ENCODE data around the gene TIAM2.
"Not testable (repeated sequence)": the region's sequence is repeated elsewhere in the genome, so short reads cannot be mapped to it uniquely, and the experiment has no call there.

The TIAM2 gene

DNA sequence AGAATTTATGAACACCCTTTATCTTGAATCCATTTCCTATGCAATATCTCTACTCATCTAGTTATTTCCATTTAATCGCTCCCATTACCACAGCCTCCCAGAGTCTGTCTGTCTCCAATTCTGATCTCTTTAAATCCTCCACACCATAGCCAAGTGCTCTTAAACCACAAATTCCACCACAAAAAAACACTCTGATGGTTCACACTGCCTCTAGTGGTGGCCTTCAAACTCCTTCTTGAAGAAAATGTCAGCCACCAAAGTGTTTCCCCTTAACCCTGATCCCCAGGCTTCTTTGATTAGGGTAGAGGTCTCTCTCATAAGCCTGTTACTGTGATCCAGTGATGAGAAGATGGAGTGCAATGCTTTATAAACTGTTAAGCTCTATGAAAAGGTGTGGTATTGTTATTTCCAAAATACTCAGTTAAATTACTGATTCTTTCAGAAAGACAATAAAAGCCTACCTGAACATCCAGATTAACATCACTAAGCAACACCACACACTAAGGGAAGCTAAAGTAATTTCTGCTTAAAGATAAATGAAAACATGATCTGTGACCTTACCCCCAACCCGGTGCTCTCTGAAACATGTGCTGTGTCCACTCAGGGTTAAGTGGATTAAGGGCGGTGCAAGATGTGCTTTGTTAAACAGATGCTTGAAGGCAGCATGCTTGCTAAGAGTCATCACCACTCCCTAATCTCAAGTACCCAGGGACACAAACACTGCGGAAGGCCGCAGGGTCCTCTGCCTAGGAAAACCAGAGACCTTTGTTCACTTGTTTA lies 273.2 kb downstream of the TIAM2 start:
- DNase-seq: not testable (repeated sequence)

DNA sequence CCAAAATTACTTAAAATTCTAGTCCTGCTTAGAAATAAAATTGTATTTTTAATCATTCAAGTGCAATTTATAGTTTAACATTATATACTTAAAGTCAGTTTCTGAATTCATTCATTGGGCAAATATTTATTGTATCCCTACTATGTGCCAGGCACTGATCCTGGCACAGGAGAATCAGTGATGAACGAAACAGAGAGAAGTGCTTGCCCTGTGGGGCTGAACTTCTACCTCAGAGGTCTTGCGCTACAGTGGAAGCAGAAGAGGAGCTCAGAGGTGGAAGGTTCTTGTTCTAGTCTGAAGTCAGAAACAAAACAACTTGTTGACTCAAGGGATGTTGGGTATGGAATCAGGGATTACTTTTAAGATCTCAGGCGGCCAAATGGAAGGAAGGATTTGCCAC lies 274.6 kb downstream of the TIAM2 start:
- DNase-seq: no peak

DNA sequence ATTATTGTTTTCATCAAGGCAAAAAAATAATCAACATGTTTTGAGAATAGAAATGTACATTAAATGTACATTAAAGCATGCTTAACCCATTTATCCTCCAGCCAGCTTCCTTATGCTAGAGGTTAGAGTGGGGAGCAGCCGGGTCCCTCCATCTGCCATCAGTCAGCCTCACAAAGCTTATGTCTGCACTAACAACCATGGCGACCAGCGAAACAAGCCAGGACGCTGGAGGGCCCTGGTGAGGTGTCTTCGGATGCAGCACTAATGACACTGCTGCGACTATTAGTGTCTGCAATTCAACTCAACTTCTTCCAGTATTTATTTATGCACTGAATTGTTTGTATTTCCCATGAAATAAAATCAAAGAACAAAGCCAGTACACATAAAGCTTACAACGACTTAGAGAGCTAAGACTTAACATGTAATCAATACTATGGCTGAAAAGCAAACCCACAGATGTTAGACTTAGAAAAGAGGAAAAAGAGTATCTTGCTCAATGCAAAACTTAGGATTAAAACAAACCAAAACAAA lies 275.5 kb downstream of the TIAM2 start:
- DNase-seq: no peak

DNA sequence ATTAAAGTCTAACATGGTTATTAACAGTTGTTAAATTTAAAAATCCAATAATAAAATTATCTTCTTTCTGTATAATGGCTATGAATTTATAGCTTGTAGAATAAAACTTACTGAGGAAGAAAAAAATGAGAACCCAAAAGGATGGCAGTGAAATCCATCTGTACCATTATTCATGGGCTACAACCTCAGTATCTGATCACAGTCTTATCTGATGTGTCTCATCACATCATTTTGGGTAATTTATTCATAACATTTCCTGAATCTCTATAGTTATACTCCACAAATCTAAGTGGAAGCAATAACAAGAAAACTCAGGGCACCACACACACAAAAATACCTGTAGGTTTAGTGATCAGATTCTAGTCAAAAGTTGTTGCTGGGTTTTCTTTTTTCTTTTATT lies 276.0 kb downstream of the TIAM2 start:
- no peak for DNase-seq

DNA sequence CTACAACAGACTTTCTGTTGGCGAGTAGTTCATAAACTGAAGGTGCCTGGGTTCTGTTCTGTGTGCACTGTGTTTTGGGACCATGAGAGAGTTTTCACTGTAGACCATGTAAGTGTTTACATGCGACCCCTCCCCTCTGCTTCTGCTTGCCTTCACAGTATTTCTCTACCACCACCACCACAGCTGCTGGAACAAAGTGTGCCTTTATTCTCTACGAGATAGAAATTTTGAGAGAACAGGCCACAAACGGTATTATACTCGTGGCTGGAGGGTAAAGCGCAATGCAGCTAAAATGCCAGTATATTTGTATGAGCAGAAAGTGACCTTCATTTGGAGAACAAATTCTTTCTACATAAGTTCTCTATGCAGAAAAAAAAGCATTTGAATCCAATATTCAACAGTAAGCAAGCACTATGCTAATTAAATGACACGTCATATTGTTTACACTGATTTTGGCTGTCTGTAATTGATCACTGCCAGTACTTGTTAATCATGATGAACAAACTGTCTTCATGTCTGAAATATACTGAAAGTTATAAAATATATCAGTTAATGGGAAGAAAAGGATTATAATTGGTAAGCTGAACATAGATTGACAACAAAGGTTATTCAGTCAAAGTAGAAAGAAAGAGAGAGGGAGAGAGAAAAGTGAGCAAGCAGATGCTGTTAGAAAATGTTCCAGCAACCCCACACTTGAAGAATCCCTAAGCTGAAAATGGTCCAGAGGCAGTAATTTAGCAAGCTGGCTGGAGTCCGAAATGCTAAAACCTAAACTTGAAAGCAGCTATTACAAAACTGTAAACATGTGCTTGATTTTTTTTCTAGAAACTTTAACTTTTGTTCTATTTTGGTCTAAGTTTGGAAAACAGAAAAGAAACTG lies 277.5 kb downstream of the TIAM2 start:
- DNase-seq: no peak

DNA sequence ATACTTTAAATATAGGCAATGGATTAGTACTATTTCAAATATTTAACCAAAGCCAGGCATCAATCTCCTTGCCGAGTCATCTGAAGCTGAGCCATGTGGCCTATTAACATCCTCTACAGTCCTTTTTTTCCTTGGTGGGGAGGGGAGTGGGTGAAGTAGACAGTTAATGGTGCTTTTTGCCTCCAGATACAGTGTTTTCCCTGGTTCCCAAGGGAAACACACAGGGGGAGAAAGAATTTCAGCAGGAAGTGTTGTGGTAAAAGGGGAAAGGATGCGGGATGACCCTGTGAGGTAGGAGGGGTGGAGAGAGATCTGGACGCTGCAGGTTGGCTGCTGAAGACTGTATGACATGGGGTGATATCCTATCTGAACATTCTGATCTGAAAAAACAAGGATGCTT lies 278.3 kb downstream of the TIAM2 start:
- no peak for DNase-seq

DNA sequence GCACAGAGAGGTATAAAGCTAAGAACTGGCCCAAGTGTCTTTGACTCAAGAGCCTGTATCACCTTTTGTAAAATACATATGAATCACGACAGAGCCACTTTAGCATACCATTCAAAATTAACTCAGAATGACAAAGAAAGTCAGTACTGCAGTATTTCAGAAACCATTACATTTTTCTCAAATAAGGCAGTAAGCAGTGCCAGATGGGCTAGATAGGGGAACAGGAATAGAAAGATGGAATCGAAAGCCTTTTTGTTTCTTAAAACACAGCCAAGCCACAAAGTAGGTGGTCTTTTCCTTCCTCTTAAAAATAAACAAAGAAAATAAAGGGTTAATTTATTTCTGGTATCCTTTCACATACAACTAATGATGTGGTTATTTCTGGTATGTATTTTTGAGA lies 279.0 kb downstream of the TIAM2 start:
- DNase-seq: no peak

DNA sequence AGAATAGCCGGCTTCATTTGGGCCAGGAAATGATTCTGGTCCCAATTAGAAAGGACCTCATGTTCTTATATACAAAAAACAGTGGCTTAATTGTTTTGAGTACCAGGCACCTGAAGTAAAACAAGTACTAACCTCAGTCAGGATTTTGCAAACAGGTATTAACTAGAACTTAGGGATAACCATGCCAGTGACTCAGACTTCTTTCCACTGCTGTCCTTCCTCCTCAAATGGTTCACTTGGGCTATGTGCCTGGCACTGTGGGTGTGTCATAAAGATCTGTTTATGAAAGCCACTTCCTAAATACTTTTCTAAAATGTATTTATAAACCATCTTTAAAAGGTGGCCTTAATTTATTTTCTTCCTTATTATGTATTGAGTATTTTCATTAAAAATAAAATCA lies 279.4 kb downstream of the TIAM2 start:
- DNase-seq: no peak

DNA sequence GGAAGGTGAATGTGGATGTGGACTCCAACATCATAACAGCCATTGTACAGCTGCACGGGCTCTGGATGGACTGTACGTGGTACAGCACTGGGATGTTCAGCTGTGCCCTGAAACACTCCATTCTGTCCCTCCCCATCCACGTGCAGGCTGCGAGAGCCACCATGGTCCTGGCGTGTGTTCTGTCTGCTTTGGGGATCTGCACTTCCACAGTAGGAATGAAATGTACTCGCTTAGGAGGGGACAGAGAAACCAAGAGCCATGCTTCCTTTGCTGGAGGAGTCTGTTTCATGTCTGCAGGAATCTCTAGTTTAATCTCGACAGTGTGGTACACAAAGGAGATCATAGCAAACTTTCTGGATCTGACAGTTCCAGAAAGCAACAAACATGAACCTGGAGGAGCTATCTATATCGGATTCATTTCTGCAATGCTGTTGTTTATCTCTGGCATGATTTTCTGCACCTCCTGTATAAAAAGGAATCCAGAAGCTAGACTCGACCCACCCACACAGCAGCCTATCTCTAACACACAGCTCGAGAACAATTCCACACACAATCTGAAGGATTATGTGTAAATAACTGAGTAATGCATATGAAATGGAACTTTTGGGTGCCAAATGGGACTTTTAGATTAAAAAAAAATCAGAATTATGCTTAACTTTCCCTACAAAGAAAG lies 280.8 kb downstream of the TIAM2 start:
- no peak for DNase-seq

DNA sequence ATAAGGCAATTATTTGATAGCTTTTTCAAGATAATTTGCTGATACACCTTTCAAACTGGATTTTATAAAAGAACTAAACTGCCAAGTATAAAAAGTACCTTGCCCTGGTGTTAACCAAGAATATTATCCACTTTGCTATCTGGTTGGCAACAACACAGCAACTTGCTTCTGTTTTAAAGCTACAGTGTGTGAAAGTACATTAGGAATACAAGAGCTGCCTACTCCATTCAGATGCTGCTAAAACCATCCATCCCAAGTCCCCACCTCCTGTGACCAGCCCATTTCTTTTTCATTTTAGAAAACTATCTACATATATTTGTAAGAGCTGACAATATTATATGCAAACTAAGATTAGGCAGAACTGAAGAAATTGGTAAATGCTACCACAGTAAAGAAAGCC lies 281.5 kb downstream of the TIAM2 start:
- DNase-seq: no peak

DNA sequence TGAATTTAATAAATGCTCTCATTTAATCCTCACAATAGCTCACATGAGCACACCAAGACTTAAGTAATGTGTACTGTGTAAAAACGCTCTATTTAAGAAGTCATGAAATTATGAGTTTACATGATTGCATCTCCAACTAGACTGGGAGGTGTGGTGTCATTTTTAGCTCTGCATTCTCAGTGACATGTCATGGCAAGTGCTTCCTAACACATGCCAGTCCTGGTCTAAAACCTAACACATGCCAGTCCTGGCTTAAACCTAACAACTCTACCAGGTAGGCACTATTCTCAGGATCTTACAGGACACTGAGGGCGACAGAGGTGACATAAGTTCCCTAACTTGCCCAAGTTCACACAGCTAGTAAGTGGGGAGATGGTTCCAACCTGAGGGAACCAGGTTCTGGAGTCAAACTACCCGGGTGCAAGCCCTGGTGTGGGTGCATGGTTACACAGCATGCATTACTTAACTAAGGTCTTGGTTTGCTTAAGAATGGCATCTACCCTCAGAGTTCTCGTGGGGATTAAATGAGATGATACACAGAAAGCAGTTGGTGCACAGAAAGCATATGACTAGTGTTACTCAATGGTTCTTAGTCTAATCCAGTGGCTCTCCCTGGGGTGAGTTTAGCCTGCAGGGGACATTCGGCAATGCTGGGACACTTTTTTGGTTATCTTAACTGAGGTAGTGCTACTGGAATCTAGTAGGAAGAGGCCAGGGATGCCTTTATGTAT lies 283.4 kb downstream of the TIAM2 start:
- DNase-seq: no peak

DNA sequence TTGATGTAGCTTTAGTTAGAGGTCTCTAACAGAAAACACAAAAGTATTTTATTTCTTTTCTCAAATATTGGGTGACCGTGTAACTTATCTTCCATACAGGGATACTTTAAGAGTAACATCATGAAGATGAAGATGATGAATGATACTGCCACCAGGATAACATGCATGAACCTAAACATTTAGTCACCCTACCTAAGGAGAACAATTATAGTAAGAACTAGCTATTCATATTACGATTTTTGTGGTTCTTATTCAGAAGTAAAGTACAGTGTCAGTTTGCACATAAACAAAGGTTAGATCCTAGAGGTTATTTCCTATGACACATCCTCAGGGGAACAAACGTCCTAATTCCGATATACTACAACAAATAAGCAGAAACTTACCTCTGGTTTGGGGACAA lies 289.7 kb downstream of the TIAM2 start:
- no peak for DNase-seq

DNA sequence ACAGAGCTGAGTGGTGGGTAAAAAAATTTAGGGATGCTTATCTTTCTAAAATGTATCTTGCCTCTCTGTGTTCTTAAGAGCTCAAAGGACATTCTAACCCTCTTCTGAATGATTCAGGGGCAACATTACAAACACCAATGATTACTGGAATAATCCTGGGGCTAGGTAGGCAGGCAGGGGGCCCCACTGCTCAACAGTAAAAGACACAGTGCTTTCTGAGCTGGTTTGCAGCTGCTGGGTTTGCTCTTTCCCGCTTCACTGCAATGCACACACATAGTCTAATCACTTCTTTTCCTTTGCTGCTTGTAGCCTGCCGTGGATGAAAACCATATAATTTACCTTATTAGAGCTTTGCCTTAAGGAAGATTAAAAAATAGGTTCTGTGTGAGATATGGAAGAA lies 292.6 kb downstream of the TIAM2 start:
- DNase-seq: no peak

DNA sequence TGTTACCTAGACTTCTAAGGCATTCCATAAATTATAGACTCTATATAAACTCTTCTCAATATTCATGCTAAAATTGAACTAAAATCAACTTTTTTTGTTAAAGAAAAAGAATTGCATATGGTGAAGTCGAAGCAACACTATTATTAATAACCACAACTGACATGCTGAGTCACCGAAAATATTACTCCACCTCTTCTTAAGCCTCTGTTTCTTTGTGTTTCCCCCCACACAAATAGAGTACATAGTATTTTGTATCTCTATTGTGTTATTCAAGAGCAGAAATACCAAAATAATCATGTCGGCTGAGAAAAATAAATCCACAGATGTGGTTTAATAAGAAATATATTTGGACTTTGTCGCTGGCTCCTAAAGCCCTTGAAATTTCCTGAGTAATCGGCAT lies 295.4 kb downstream of the TIAM2 start:
- no peak for DNase-seq

DNA sequence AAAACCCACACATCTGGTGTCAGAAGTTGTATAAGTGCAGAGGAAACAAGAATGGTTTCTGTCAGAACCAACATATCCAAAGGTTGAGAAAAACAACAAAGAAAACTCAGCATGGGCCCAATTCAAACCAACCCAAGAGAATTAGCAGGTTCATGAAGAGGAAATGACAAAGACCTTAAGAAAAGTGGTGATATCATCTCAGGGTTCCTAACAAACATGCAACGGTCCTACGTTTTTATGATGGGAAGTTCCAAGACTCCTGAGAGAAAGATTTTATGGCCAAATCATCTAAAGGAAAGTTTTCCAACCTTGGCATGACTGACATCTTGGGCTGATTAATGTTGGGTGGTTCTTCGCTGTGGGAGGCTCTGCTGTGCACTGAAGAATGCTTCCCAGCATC lies 296.2 kb downstream of the TIAM2 start:
- DNase-seq: no peak

DNA sequence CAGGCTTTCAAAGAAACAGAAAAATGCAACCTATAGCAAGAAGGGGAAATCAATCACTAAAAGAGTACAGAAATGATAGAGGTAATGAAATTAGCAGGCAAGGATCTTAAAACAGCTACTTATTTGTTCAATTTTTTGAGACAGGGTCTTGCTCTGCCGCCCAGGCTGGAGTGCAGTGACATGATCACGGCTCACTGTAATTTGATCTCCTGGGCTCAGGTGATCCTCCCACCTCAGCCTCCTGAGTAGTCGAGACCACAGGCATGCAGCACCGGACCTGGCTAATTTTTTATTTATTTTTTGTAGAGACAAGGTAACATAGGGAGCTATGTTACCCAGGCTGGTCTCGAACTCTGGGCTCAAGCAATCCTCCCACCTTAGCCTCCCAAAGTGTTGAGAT lies 297.6 kb downstream of the TIAM2 start:
- no peak for DNase-seq

DNA sequence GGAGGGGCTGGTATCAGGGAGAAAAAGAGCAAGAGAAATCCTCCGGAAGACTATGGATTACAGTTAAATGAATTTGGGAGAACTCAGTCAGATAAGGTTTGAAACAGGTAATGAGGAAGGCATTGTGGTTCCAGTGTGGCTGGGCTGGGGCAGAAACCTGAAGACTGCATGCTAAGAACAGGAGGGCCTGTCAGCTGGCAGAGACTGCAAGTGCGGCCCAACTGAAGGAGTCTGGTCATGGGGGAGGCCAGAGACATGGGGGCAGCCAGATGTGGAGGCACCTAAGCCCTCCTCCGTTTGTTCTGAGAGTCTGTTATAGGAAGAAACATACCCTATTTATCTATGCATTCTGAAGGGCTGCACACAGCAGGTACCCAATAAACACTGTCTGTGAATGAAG lies 302.6 kb downstream of the TIAM2 start:
- no peak for DNase-seq

DNA sequence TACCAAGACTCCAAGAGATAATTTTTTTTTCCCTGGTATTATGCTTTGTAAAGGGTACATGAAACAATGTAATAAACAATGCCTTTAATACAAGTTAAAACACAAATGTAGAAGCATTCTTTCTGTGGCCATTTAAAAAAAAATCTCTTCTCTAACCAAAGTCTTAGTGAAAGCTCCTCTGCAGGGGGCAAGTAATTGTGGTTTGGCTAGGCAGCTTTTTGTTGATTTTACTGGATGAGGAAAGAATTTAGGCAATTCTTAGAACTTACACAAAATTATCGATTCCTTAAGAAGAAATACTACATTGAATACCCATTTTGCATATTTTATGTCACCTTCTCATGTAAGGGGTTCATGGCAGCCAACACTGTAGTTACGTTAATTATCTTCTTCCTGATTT lies 306.8 kb downstream of the TIAM2 start:
- DNase-seq: no peak

DNA sequence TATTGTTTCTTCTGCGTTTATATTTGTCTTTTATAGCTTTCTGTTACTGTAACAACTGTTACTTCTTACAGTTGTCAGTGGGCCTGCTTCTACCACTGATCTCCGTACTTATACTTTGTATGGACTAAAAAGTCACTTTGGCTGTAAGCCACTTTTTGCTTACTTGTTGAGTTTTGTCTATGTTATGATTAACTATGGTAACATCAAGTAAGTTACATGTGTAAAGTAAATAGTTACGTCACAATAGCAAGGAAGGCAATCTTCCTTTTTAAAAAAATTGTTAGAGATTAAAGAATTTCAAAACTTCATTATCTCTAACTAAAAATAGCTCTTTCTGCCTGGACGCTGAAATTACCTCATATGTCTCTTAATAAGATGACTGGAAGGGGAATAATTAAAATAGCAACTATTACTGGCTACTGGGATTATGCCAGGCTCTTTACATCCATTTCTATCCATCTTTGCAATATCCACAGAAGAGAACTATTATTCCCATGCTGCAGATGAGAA lies 308.3 kb downstream of the TIAM2 start:
- no peak for DNase-seq

DNA sequence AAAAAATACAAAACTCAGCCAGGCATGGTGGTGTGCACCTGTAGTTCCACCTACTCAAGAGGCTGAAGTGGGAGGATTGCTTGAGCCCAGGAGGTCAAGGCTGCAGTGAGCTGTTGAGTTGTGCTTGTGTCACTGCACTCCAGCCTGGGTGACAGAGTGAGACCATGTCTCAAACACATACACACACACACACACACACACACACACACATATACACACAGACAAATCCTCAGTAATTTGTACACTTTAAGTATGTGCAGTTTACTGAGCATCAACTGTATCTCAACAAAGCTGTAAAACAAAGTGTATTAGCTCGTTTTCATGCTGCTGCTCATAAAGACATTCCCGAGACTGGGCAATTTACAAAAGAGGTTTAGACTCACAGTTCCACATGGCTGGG lies 311.8 kb downstream of the TIAM2 start:
- no peak for DNase-seq
